Keratinocyte (primary cell): ENCODE data around the gene USP54. TPM values are rescaled to one million over a fixed set of nuclear protein-coding genes. Genes with fewer than 3 reads are reported as not detected.

Source experiments
- DNase-seq: peaks from one replicate; pipeline ENCODE4 v3.0.0-alpha.2; 2011; ENCODE audit warnings: low read depth, missing footprints, low spot score
- FAIRE-seq: peaks from 2 replicates; lab custom pipeline; 2011; peaks lifted over from hg19 to GRCh38; lab: Jason Lieb, UNC
- H2AFZ ChIP-seq: 2 replicates; pipeline ENCODE4 v1.6.0; 2012; ENCODE audit warnings: low read length, control low read depth, inconsistent platforms; ENCODE audit not compliant: control insufficient read depth
- H3K27ac ChIP-seq: 2 replicates; pipeline ENCODE4 v1.5.1; 2011; ENCODE audit warnings: low read length; ENCODE audit not compliant: control insufficient read depth, insufficient read depth
- H3K27me3 ChIP-seq: 3 replicates; pipeline ENCODE4 v1.6.0; 2011; ENCODE audit warnings: low read length; ENCODE audit not compliant: control insufficient read depth, insufficient read depth; ENCODE audit errors: extremely low read depth
- H3K36me3 ChIP-seq, 2 experiments: 2 replicates in 1 of 2; 3 replicates in 1 of 2; pipeline ENCODE4 v1.5.1; 2011; ENCODE audit warnings: low read length in 2 of 2, mild to moderate bottlenecking in 1 of 2; ENCODE audit not compliant: control insufficient read depth in 2 of 2, insufficient read depth in 2 of 2; ENCODE audit errors: extremely low read depth in 1 of 2
- H3K4me1 ChIP-seq: 3 replicates; pipeline ENCODE4 v1.5.1; 2011; ENCODE audit warnings: low read length; ENCODE audit not compliant: control insufficient read depth, insufficient read depth; ENCODE audit errors: extremely low read depth
- H3K4me2 ChIP-seq: 3 replicates; pipeline ENCODE4 v1.6.0; 2011; ENCODE audit warnings: low read depth, low read length; ENCODE audit not compliant: control insufficient read depth, insufficient read depth; ENCODE audit errors: extremely low read depth
- H3K4me3 ChIP-seq, 3 experiments: fragments of 200-600 bp in 1 of 3; sonication (generic) in 1 of 3; 2 replicates in 2 of 3; 3 replicates in 1 of 3; pipeline ENCODE4 v1.5.1; 2011 to 2016; ENCODE audit warnings: low read length in 3 of 3, mild to moderate bottlenecking in 3 of 3, control low read depth in 2 of 3, inconsistent platforms in 1 of 3, low read depth in 1 of 3, mixed read lengths in 1 of 3, mixed run types in 1 of 3, moderate library complexity in 1 of 3; ENCODE audit not compliant: control insufficient read depth in 2 of 3, insufficient read depth in 2 of 3; ENCODE audit errors: extremely low read depth in 1 of 3
- H3K79me2 ChIP-seq: 2 replicates; pipeline ENCODE4 v1.6.0; 2012; ENCODE audit warnings: low read length; ENCODE audit not compliant: control insufficient read depth, insufficient read depth
- H3K9ac ChIP-seq: 3 replicates; pipeline ENCODE4 v1.6.0; 2011; ENCODE audit warnings: low read length; ENCODE audit not compliant: control insufficient read depth, insufficient read depth; ENCODE audit errors: extremely low read depth
- H3K9me1 ChIP-seq: 3 replicates; pipeline ENCODE4 v1.6.0; 2011; ENCODE audit warnings: low read length; ENCODE audit not compliant: control insufficient read depth, insufficient read depth; ENCODE audit errors: extremely low read depth
- H3K9me3 ChIP-seq: 2 replicates; pipeline ENCODE4 v1.5.1; 2012; ENCODE audit warnings: low read depth, low read length; ENCODE audit not compliant: control insufficient read depth
- H4K20me1 ChIP-seq: 3 replicates; pipeline ENCODE4 v1.6.0; 2011; ENCODE audit warnings: low read length; ENCODE audit not compliant: control insufficient read depth, insufficient read depth; ENCODE audit errors: extremely low read depth
- CTCF ChIP-seq, 3 experiments: IDR thresholded peaks in 1 of 3; conservative IDR thresholded peaks in 1 of 3; optimal IDR thresholded peaks in 1 of 3; 2 replicates in 2 of 3; 3 replicates in 1 of 3; pipeline versions ENCODE3 to v1.5.1; 2011; ENCODE audit warnings: low read length in 3 of 3, mild to moderate bottlenecking in 3 of 3, moderate library complexity in 2 of 3, control low read depth in 1 of 3, inconsistent platforms in 1 of 3; ENCODE audit not compliant: insufficient read depth in 2 of 3; ENCODE audit errors: extremely low read depth in 1 of 3
- EZH2 ChIP-seq: IDR thresholded peaks from one replicate; pipeline ENCODE4 v1.6.1; 2012; ENCODE audit warnings: inconsistent platforms, mild to moderate bottlenecking, low read length, moderate library complexity
- dilution Hi-C: fragments of 300-500 bp; cut with MboI; formaldehyde crosslinking; loops from one replicate; pipeline ENCODE4 v1.7.0; 2020; ENCODE audit warnings: low sequenced_read_pairs; ENCODE audit not compliant: extremely low pct_ligation_motif_present
- polyA plus RNA-seq, 5 experiments: library from polyadenylated mRNA; depleted of rRNA in 3 of 5; stranded (reverse) in 3 of 5; stranded (forward) in 1 of 5; unstranded in 1 of 5; fragments of >200 nt; gene quantifications; 1 replicate in 1 of 5; 2 replicates in 3 of 5; 3 replicates in 1 of 5; pipeline versions ENCODE4 v1.2.1 to v1.2.3, GENCODE V29; 2011 to 2012; ENCODE audit warnings: missing spikeins in 2 of 5, low read depth in 1 of 5, low replicate concordance in 1 of 5

The USP54 gene
- polyA plus RNA-seq, 1 donor (not counting 4 experiments of a cell fraction or from before 2014, with no cell fraction given), result 7.6 TPM

GRCh38 chr10:73559590-73559989, 31.6 kb downstream of the USP54 start:
- DNase-seq, result no peak
- Histone ChIP-seq H3K27me3 (no peaks in the 10 kb centered on the region), H3K36me3 (no peaks in the 10 kb centered on the region), H4K20me1 (no peaks in the 10 kb centered on the region), H3K9me1 (no peaks in the 10 kb centered on the region), H2AFZ (no peak overlapping the region), H3K4me1 (no peaks in the 10 kb centered on the region), H3K4me2 (no peak overlapping the region), H3K79me2 (no peaks in the 10 kb centered on the region), H3K9me3 (no peaks in the 10 kb centered on the region), H3K9ac (no peak overlapping the region), H3K4me3 (no peak overlapping the region), H3K27ac (no peak overlapping the region)
- TF ChIP-seq CTCF (optimal IDR thresholded peaks at IDR 0.05 in 1 of 3, IDR thresholded peaks at IDR 0.05 in 1 of 3, conservative IDR thresholded peaks at IDR 0.05 in 1 of 3; ENCODE audit: extremely low read depth in 1 of 3, insufficient read depth in 2 of 3, low read length in 3 of 3), result no peak
- no peak for TF ChIP-seq EZH2
- FAIRE-seq, result no peak
- dilution Hi-C loops, result no loop called here

GRCh38 chr10:73556855-73557254, 34.3 kb downstream of the USP54 start:
- no peaks in the 10 kb centered on the region for H3K79me2 ChIP-seq
- no peaks in the 10 kb centered on the region for H3K9me3 ChIP-seq
- H2AFZ ChIP-seq, result no peak overlapping the region
- no peaks in the 10 kb centered on the region for H3K4me1 ChIP-seq
- dilution Hi-C loops, result no loop called here
- no peaks in the 10 kb centered on the region for H3K27me3 ChIP-seq
- H3K36me3 ChIP-seq, result no peaks in the 10 kb centered on the region
- no peak overlapping the region for H3K27ac ChIP-seq
- no peak overlapping the region for H3K4me3 ChIP-seq
- no peak for DNase-seq
- FAIRE-seq, result no peak
- H3K4me2 ChIP-seq, result no peak overlapping the region
- no peak for TF ChIP-seq CTCF (optimal IDR thresholded peaks at IDR 0.05 in 1 of 3, IDR thresholded peaks at IDR 0.05 in 1 of 3, conservative IDR thresholded peaks at IDR 0.05 in 1 of 3; ENCODE audit: extremely low read depth in 1 of 3, insufficient read depth in 2 of 3, low read length in 3 of 3)
- no peaks in the 10 kb centered on the region for H4K20me1 ChIP-seq
- H3K9me1 ChIP-seq, result no peaks in the 10 kb centered on the region
- H3K9ac ChIP-seq, result no peak overlapping the region
